Measurements from ENCODE around the gene WDHD1.
A peak's percentile ranks its signal among the peaks of the same experiment; 100 is the strongest.
"Not testable (repeated sequence)": the region's sequence is repeated elsewhere in the genome, so short reads cannot be mapped to it uniquely, and the experiment has no call there.

Gene WDHD1

GRCh38 chr14:54946500-54946899, 80.4 kb downstream of the WDHD1 start:
- DNase-seq = no peak

- no peak for DNase-seq
Measured at GRCh38 chr14:54944737-54945391, 82.0 kb downstream of the WDHD1 start.

DNA sequence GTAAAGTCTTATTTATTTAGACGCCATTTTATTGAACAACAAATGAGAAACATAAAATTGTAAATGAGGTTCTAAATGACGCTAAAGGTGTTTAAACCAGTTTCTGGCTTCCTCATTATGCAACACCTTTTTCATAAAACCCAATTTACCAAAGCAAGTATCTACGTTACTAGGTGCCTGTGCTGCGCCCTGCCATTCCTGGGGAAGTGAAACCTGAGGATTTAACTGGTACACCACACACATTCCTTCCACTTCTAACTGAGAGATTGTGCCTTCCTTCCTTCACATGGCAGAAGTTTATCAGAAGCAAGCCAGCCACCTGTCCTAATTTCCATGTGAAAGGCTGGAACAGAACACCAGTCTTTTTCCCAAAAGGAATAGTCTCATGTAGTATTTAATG, 84.0 kb downstream of the WDHD1 start:
- DNase-seq = no peak

GRCh38 chr14:54936816-54937215, 90.1 kb downstream of the WDHD1 start:
- no peak for DNase-seq

DNA sequence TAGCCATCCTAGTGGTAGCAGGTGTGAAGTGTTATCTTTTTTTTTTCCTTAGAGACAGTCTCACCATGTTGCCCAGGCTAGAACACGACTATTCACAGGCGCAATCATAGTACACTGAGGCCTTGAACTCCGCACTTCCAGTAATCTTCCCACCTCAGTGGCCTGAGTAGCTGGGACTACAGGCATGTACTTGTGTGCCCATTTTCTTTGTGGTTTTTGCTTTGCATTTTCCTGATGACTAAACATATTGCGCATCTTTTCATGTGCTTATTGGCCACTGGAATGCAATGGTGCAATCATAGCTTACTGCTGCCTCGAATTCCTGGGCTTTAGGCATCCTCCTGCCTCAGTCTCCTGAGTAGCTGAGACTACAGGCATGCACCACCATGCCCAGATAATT, 90.9 kb downstream of the WDHD1 start:
- DNase-seq = no peak

- no peak for DNase-seq
Measured at GRCh38 chr14:54935100-54935499, 91.8 kb downstream of the WDHD1 start.

GRCh38 chr14:54933006-54933405, 93.9 kb downstream of the WDHD1 start:
- DNase-seq = no peak

GRCh38 chr14:54931598-54932340, 95.1 kb downstream of the WDHD1 start:
- no peak for DNase-seq

DNA sequence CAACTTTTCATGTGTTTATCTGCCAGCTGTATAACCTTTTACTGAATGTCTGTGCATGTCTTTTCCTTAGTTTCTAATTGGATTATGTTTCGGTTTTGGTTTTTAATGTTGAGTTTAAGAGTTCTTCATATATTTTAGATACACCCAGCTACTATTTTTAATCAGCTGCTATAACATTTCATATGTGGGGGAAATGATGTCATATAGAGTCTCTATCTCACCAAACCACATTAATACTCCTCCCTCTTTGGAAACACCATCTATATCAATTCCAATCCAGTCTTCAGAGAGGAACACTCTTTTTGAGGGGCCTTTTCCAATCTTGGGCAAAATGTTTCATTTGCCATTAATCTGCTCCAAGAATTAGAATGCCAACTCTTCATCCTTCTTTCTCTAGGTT, 95.8 kb downstream of the WDHD1 start:
- DNase-seq = no peak

GRCh38 chr14:54929556-54929955, 97.3 kb downstream of the WDHD1 start:
- DNase-seq = no peak

DNA sequence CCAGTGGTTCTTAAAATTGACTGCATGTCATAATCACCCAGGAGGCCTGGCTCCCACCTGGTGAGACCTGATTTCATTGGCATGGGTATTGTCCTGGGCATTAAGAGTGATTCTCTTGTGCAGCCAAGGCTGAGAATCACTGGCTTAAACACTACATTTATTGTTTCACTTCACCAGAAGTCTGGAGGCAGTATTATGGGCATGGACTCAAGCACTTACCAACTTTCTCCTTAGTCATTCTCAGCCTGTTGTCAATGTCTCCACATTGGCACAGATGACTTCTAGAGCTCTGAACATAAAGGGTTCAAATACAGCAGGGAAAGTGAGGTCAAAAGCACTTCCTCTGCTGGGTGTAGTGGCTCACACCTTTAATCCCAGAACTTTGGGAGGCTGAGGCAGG, 98.7 kb downstream of the WDHD1 start:
- DNase-seq = no peak

- no peak for DNase-seq
Measured at GRCh38 chr14:54927551-54927950, 99.3 kb downstream of the WDHD1 start.

GRCh38 chr14:54926570-54926969, 100.3 kb downstream of the WDHD1 start:
- not testable (repeated sequence) for DNase-seq

DNA sequence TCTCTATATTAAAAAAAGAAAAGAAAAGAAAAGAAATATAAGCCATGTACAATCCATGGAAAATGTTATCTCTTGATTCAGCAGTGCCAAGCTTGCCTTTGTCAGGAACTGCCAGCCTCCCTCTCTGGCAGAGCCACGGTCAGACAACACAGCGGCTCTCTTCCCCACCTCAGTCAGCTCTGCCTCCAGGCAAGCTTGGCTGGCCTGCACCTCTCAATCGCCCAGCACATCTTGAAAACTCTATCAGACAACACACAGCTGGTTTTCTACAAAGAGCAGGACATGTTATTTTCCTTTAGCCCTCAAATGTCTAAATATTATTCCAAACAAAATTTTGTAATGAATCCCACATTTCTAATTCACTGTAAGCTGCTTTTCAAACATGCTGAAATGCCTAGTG, 104.3 kb downstream of the WDHD1 start:
- DNase-seq = no peak

DNA sequence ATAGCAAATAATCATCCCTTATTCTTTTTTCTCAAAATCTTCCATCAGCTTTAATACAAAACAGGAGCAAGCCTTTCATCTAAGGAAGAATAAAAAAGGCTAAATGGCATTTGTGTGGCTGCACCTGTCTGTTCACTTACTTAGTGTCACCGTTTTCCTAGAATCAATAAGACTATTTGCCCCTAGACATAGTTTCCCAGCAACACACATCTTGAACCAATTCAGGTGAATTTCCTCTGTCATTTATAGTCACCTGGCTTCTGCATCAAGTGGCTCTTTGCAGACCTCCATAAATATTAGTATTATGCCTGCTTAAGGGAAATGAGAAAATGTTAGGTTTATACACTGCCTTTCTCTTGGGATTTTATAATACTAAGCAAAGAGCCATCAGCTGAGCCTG, 106.8 kb downstream of the WDHD1 start:
- DNase-seq = no peak

DNA sequence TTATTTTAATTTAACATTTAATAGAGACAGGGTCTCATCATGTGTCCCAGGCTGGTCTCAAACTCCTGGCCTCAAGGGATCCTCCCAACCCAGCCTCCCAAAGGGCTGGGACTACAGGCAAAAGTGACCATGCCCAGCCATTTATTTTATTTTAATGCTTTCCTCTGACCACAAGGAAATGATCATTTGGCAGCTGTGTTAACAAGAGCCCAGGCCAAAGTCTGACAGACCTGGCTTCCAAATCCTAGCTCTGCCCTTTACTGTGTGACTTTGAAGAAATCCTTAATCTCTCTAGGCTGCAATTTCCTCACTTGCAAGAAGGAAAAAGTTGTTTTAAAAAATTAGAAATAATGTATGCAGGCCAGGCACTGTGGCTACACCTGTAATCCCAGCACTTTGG, 107.6 kb downstream of the WDHD1 start:
- DNase-seq = no peak

DNA sequence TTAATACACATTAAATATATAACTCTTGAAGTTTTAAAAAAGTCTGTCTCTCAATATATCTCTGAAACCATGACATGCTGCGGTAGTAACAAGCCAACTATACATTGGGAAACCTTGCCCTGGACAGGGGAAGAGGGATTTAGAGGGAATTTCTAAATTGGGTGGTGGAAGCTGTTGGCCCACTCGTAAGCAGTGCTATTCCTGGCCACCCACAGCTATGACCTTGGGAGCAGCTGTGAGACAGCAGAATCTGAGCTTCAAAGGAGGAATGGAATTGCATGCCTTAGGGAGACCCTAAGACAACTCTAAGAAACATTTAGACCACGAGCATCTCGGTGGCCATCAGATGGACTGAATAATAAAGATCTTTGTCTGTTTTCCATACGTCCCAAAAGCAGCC, 108.5 kb downstream of the WDHD1 start:
- no peak for DNase-seq

- DNase-seq = no peak
Measured at GRCh38 chr14:54916101-54916500, 110.8 kb downstream of the WDHD1 start.

GRCh38 chr14:54909817-54910558, 116.9 kb downstream of the WDHD1 start:
- no peak for DNase-seq

- DNase-seq = not testable (repeated sequence)
Measured at GRCh38 chr14:54908973-54909372, 117.9 kb downstream of the WDHD1 start.

- DNase-seq = no peak
Measured at GRCh38 chr14:54908190-54908589, 118.7 kb downstream of the WDHD1 start.

DNA sequence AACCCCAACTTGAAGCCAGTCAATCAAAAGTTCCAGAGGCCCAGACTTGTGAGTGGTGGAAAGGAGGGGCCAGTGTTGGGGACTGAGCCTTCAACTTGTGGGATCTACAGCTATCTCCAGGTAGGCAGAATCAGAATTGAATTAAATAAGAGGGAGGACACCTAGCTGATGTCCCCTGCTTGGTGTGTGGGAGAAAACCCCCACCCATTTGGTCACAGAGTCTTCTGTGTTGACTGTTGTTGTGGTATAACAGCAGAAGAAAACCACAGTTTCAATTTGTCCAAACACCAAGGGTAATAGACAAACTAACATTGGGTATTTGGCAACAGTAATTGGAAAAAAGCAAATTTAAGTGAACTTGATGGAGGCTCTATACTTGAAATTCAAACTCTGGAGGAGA, 120.8 kb downstream of the WDHD1 start:
- DNase-seq = no peak

DNA sequence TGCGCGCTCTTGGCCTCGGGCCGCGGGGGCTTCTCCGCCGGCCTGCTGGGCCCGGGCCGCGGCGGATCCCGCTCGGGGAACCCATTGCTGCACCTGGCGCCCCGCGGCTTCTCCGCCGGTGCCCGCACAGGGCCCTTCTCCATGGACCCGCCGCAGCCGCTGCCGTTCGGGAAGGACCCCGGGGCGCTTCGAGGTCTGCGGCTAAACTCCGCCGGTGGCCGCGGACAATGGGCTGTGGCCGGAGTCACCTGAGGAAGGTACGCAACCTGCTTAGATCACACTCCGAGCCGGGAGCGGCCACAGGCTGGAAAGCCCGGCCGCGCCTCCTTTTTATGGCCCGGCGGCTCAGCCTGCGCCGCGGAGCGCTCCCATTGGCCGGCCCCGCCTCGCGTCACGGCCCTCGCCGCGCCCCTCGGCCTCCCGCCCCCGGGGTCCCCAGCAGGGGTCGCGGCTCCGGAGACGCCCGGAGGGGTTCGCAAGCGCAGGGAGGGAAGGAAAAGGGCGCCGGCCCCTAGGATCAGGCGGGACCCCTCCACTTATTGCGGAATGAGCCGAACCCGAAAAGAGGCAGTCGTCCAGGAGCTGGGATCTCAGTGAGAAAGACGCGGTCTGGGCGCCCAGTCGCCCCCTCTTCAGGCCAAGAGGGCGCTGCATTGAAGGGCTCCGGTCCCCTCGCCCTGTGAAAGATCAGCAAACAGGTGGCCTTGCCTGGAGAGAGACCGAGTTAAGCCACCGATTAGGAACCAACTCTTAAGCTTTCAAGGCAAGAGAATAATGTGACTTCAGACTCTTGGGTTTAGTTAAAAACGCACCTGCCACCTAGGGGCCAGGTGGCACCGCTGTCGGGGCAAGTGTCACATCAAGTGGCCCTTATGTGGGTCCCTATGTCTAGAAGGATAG, 124.1 kb downstream of the WDHD1 start, which contains the start of gene GCH1:
Gene GCH1, minus strand, starts transcription at position 306 of the 900 bp plus-strand sequence. Its CDS starts 163 bp downstream, at position 143.
- peak; percentile 82 for DNase-seq
